Activated CD4-positive, alpha-beta T cell treated with anti-CD3 and anti-CD28 coated beads, Interleukin-2, amount 50 U/mL, for 48 hours (primary cell): Measurements from ENCODE around the gene EMD.
"Not testable (repeated sequence)": the region's sequence is repeated elsewhere in the genome, so short reads cannot be mapped to it uniquely, and the experiment has no call there.

Experiments used
- DNase-seq, 2 experiments: peaks; one replicate each; pipeline ENCODE4 v3.0.0-alpha.2; 2020

The EMD gene

DNA sequence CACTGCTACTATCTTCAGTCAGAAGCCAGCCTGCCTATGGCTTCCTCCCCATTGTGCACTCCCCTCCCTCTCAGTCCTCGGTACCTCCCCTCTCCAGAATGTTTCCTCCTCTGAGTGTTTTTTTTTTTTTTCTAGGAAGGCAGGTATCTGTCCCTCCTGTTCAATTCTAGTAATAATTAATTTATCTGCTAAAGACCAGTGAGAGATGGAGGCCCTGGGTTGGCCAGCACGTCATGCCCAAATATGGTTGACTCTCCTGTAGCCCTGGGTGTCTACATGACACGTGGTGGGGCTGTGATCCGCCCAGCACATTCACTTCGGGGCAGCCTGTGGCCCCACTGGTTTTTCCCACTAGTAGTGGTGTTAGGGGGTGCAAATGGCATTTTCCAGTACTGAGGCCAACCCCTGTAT is 6.5 kb upstream of the EMD start:
- DNase-seq = peak; percentile 46 to 57

DNA sequence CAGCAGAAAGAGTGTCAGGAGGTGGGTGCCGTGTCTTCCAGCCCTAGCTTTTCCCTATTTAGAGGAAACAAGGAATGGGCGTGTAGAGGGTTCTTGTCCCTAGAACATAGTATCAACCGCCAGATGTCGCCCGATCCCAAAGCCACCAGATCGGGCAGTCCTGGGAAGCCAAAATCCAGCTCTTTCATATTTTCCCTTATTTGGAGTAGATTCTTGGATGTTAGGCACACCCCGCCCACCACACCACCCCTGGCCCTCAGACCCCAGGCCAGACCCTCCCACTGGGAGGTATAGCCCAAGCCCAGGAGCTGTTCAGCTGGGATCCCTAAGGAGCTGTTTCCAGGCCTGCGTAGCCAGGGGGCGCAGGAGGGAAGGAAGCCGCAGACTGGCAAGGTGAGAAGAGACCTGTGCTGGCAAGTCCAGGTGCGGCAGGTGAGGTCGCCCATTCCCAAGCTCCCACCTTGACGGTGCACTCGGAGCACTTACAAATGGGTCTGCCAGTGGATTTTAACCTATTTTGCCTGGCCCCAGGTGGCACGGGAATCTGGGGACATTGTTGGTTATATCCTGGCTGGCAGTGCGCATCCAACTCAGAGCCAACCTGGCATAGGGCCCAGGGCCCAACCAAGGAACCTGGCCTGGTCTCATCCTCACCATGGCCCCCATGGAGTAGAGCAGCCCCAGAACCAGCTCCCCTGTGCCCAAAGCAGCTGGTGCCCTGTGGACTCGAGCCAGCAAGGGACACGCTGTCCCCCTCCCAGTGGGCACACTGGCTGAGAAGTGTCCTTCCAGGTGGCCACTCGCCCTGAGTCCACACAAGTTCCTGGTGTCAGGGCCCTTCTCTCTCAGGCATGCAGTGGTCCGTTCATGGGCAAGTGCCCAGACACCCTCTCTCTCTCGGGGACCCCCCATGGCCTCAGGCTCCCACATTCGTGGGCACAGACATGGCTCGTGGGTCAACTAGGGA is 5.5 kb upstream of the EMD start:
- DNase-seq = peak; percentile 37 to 41

- DNase-seq = peak; percentile 33 to 50
Measured at GRCh38 chrX:154374313-154375155, 4.6 kb upstream of the EMD start, which contains the start of gene FLNA. Gene FLNA, minus strand, starts transcription at chrX:154374634. Its CDS starts 3,389 bp downstream, at chrX:154371245.

DNA sequence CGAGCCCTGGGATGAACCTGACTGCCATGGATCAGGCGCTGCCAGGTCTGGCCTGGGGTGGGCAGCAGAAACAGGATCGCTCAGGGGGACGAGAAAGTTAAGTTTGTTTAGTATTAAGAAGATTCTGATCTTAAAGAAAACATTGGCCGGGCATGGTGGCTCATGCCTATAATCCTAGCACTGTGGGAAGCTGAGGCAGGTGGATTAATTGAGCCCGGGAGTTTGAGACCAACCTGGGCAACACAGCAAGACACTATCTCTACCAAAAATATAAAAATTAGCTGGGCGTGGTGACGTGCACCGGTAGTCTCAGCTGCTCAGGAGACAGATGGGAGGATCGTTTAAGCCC is 4.0 kb upstream of the EMD start:
- DNase-seq = no peak

GRCh38 chrX:154376774-154377173 is 2.3 kb upstream of the EMD start:
- no peak for DNase-seq

- DNase-seq = peak in 1 of 2 experiments; percentile 43
Measured at GRCh38 chrX:154378059-154378798, 866 bp upstream of the EMD start.

DNA sequence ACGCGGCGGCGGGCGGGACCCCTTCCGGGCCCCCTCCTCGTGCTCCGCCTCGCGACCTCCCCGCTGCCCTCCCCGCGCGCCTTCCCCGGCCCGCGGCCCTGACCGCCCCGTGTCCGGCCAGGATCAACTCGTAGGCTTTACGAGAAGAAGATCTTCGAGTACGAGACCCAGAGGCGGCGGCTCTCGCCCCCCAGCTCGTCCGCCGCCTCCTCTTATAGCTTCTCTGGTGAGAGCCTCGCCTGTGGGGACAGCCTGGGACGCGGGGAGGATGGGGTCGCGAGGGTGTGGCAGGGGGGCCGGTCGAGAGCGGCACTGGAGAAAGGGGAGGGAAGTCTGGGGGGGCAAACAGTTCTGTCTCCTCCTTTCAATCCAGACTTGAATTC is 465 bp downstream of the EMD start:
- DNase-seq = no peak

- DNase-seq = no peak
Measured at GRCh38 chrX:154380153-154380552, 1.1 kb downstream of the EMD start.

DNA sequence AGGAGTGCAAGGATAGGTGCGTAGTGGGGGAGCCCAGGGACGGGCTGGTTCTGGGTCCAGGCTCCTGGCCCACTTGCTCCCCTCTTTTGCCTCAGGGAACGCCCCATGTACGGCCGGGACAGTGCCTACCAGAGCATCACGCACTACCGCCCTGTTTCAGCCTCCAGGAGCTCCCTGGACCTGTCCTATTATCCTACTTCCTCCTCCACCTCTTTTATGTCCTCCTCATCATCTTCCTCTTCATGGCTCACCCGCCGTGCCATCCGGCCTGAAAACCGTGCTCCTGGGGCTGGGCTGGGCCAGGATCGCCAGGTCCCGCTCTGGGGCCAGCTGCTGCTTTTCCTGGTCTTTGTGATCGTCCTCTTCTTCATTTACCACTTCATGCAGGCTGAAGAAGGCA is 1.7 kb downstream of the EMD start:
- no peak for DNase-seq

- no peak for DNase-seq
Measured at GRCh38 chrX:154381271-154381670, 2.2 kb downstream of the EMD start.

DNA sequence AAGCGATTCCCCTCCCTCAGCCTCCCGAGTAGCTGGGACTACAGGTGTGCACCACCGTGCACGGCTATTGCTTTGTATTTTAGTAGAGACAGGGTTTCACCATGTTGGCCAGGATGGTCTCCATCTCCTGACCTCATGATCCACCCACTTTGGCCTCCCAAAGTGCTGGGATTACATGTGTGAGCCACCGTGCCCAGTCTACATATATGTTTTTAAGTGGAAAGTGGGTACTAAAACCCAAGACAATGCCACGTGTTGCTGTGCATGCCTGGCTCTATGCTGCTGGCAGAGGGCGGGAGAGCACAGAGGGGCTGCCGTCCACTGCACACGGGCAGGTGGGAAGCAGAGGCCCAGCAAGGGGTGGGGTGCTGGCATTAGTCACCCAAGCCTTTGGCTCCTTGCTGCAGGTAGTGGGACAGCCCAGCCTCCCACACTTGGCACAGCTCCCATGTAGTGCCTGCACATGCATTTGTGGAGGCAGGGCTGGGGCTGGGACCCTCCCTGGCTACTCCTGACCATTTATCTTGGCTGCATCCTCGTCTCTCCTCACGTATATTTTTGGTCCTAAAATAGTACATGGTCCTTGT is 3.5 kb downstream of the EMD start:
- DNase-seq = no peak

GRCh38 chrX:154383359-154384283 is 4.5 kb downstream of the EMD start:
- no peak for DNase-seq

DNA sequence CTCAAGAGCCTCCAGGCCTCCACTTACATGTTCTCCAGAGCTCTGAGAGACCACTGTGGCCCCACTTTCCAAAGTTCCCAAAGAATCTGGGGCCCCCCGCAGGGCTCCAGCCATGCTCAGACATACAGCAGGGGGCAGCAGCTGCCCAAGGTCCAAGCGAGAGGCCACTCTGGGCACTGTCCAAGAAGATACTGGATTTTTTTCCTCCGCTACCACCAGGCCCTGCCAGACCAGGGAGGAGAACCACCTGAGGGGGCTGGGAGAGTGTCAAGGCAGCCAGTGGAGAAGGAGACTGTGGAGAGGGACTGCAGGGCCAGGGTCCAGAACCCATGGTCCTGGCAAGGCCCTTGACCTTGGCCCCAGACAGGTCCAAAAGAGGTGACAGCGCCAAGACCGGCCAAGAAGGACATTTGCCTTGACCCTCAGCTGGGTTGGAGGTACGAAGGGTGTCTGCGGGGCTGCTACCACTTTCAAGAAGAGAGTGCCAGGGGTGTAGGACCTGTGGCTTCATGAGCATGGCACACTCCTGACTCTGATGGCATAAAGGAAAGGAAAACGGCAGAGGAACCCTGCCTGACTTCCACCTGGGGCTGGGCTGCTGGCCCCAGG is 5.3 kb downstream of the EMD start:
- no peak for DNase-seq

DNA sequence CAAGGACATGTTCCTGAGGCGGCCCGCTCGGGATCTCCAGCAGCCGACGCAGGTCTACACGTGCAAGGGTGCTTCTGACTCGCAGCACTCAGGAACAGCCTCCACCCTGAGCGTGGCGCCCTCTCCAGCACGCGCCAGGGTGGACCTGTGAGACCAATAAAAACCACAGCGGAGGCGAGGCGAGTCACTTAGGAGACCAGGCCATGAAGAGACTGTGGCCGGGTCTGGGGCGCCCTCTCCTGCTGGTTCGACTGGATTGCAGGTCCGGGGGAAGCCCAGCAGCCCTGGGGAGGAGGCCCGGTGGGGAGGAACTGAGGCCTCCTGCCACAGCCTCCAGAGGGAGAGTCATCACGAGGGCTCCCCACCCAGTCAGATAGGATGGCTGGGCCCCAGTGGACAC is 9.0 kb downstream of the EMD start:
- not testable (repeated sequence) for DNase-seq

DNA sequence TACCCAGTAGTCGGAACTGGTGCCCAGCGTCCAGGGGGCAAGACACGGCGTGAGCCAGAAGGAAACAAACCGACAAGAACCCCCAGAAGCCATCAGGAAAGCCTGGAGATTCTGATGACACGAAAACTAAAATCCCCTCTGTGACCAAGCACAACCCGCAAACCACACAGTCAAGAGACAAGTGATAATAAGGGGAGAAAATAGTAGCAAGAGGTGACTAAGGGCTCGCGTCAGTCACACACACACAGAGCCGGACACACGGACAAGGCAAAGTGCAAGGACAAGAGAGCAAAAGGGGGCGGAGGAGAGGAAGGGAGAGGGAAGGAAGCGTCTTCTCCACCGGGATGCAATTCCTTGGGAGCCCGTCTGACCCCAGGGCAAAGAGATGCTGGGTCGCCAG is 9.6 kb downstream of the EMD start:
- not testable (repeated sequence) for DNase-seq

GRCh38 chrX:154389812-154390747 is 11.0 kb downstream of the EMD start:
- DNase-seq = not testable (repeated sequence)

DNA sequence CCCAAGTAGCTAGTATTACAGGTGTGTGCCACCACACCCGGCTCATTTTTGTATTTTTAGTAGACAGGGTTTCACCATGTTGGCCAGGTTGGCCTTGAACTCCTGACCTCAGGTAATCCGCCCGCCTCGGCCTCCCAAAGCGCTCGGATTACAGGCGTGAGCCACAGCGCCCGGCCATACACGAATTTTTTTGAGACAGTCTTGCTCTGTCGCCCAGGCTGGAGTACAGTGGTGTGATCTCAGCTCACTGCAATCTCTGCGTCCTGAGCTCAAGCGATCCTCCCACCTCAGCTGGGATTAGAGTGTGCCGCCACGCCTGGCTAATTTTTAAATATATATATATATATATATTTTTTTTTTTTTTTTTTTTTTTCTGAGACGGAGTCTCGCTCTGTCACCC is 17.3 kb downstream of the EMD start:
- DNase-seq = not testable (repeated sequence)

DNA sequence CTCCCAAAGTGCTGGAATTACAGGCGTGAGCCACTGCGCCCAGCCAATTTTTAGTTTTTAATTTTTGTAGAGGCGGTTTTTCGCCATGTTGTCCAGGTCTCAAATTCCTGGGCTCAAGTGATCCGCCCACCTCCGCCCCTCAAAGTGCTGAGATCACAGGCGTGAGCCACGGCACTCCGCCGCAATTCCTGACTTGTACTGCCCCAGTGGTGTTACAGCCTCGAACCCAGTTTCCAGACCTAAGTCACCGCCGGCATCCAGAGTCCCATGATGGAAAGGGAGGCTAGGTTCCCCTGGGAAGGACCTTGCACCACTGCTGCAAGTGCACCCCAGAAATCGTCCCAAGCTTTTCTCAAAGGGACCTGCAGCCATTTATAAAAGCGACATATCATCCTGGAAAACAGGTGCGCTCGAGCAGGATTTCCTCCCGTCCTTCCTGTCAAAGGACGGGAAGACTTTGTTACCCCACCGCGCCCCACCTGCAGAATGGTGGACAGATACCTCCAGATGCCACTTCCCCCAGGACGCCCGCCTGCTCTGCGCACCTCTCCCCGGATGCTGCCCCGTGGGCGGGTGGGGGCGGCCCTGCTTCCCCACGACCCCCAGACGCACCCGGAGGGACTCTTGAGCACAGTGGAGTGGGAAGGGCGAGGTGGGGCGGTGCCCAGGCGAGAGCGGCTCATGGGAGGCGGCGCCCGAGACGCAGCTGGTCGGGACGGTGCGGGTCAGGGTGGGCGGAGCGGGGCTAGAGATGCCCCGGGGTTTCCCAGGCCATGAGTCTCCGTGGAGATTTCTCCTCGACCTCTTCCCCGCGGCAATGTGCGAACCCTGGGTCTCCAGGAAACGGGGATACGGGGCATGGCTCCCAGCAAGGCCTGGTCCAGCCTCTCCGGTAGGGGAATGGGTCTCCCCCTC is 18.1 kb downstream of the EMD start:
- DNase-seq = peak; percentile 71 to 78
